ENCODE results near the gene SMARCD3. TPM values are rescaled to one million over a fixed set of nuclear protein-coding genes. Genes with fewer than 3 reads are reported as not detected.

The SMARCD3 gene
- total RNA-seq, 1 experiment from 2014 or later, result 27.8 TPM

DNA sequence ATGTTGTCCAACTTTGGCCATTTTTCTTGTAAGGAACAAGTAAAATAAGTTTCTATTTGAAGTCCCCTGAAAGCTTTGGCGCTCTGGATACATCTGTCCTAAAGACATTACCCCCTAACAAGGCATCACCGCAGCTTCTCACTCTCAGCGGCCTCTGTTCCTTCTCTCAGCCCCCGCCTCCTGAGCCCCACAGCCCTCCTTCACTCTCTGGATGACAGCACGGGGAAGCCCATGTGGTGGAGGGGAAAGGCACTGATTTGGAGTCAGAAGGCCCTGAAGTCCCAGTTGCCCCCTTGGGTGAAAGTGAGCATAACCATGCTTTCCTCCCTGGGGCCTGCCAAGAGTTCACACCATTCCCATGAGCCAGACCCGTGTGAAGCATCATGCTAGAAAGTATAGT lies 42.8 kb downstream of the SMARCD3 start:
- intact Hi-C loops (cut with micrococcal nuclease; ENCODE audit: unreplicated experiment), result no loop called here
- no TSS peak for BruUV-seq (replicated peaks)
- H3K4me3 ChIP-seq (ENCODE audit: low read depth in 2 of 2, low read length in 2 of 2), result no peak overlapping the region
- H3K27ac ChIP-seq (ENCODE audit: low read length), result no peak overlapping the region
- ChIA-PET POLR2A (no interaction called here), CTCF (interaction anchor here (0.6 kb wide), 1 partner anchor 40 kb away, joined by 5 read pairs; no protein-coding TSS in a partner anchor)
- no peaks in the 10 kb centered on the region for H3K9me3 ChIP-seq (ENCODE audit: control insufficient read depth, insufficient read depth, low read depth, low read length)
- H3K27me3 ChIP-seq (ENCODE audit: control insufficient read depth, insufficient read depth, low read length), result 0 out of 2 replicates have a peak, but pooled peaks cover 2% of the 10 kb centered on the region
- H3K36me3 ChIP-seq (ENCODE audit: control insufficient read depth, insufficient read depth, low read length), result no peaks in the 10 kb centered on the region
- ATAC-seq (no peak), DNase-seq (ENCODE audit: low read depth, low spot score) (no peak)
- in situ Hi-C loops (cut with HindIII; ENCODE audit: low pct_unique_long_range_greater_than_20kb, low sequenced_read_pairs), result loop anchor here (5.0 kb wide), 1 partner anchor 38 kb away; the partner anchor contains the start of gene GBX1
- TF ChIP-seq, protein P1, sequence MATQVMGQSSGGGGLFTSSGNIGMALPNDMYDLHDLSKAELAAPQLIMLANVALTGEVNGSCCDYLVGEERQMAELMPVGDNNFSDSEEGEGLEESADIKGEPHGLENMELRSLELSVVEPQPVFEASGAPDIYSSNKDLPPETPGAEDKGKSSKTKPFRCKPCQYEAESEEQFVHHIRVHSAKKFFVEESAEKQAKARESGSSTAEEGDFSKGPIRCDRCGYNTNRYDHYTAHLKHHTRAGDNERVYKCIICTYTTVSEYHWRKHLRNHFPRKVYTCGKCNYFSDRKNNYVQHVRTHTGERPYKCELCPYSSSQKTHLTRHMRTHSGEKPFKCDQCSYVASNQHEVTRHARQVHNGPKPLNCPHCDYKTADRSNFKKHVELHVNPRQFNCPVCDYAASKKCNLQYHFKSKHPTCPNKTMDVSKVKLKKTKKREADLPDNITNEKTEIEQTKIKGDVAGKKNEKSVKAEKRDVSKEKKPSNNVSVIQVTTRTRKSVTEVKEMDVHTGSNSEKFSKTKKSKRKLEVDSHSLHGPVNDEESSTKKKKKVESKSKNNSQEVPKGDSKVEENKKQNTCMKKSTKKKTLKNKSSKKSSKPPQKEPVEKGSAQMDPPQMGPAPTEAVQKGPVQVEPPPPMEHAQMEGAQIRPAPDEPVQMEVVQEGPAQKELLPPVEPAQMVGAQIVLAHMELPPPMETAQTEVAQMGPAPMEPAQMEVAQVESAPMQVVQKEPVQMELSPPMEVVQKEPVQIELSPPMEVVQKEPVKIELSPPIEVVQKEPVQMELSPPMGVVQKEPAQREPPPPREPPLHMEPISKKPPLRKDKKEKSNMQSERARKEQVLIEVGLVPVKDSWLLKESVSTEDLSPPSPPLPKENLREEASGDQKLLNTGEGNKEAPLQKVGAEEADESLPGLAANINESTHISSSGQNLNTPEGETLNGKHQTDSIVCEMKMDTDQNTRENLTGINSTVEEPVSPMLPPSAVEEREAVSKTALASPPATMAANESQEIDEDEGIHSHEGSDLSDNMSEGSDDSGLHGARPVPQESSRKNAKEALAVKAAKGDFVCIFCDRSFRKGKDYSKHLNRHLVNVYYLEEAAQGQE (IDR thresholded peaks at IDR 0.05; ENCODE audit: insufficient read depth in 1 of 2, low read depth in 2 of 2, low read length in 1 of 2), result no peak
- TF ChIP-seq, protein P2, sequence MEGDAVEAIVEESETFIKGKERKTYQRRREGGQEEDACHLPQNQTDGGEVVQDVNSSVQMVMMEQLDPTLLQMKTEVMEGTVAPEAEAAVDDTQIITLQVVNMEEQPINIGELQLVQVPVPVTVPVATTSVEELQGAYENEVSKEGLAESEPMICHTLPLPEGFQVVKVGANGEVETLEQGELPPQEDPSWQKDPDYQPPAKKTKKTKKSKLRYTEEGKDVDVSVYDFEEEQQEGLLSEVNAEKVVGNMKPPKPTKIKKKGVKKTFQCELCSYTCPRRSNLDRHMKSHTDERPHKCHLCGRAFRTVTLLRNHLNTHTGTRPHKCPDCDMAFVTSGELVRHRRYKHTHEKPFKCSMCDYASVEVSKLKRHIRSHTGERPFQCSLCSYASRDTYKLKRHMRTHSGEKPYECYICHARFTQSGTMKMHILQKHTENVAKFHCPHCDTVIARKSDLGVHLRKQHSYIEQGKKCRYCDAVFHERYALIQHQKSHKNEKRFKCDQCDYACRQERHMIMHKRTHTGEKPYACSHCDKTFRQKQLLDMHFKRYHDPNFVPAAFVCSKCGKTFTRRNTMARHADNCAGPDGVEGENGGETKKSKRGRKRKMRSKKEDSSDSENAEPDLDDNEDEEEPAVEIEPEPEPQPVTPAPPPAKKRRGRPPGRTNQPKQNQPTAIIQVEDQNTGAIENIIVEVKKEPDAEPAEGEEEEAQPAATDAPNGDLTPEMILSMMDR (IDR thresholded peaks at IDR 0.05), result no peak
- no peak for TF ChIP-seq POLR2AphosphoS5 (IDR thresholded peaks at IDR 0.05; ENCODE audit: low read depth, low read length)
- TF ChIP-seq TCF7L2 (IDR thresholded peaks at IDR 0.05; ENCODE audit: low read depth, low read length), result no peak
- TF ChIP-seq SIN3A (IDR thresholded peaks at IDR 0.05; ENCODE audit: borderline replicate concordance, insufficient read depth, low read depth, low read length), result no peak
- H3K4me1 ChIP-seq (ENCODE audit: control insufficient read depth, insufficient read depth, low read length), result no peaks in the 10 kb centered on the region

GRCh38 chr7:151204383-151205032 lies 44.0 kb downstream of the SMARCD3 start:
- no TSS peak for BruUV-seq (replicated peaks)
- no peak for ATAC-seq
- H3K4me3 ChIP-seq (ENCODE audit: low read depth in 2 of 2, low read length in 2 of 2), result no peak overlapping the region
- TF ChIP-seq SIN3A (IDR thresholded peaks at IDR 0.05; ENCODE audit: borderline replicate concordance, insufficient read depth, low read depth, low read length), result no peak
- TF ChIP-seq POLR2AphosphoS5 (IDR thresholded peaks at IDR 0.05; ENCODE audit: low read depth, low read length), result no peak
- TF ChIP-seq, protein P2 (IDR thresholded peaks at IDR 0.05), result no peak
- TF ChIP-seq, protein P1 (IDR thresholded peaks at IDR 0.05; ENCODE audit: insufficient read depth in 1 of 2, low read depth in 2 of 2, low read length in 1 of 2), result no peak
- TF ChIP-seq TCF7L2 (IDR thresholded peaks at IDR 0.05; ENCODE audit: low read depth, low read length), result no peak
- no peak overlapping the region for H3K27ac ChIP-seq (ENCODE audit: low read length)
- no peaks in the 10 kb centered on the region for H3K9me3 ChIP-seq (ENCODE audit: control insufficient read depth, insufficient read depth, low read depth, low read length)
- no peak for DNase-seq (ENCODE audit: low read depth, low spot score)
- 0 out of 2 replicates have a peak, but pooled peaks cover 2% of the 10 kb centered on the region for H3K27me3 ChIP-seq (ENCODE audit: control insufficient read depth, insufficient read depth, low read length)
- in situ Hi-C loops (cut with HindIII; ENCODE audit: low pct_unique_long_range_greater_than_20kb, low sequenced_read_pairs) (loop anchor here (5.0 kb wide), 1 partner anchor 37 kb away; the partner anchor contains the start of gene GBX1), intact Hi-C loops (cut with micrococcal nuclease; ENCODE audit: unreplicated experiment) (no loop called here)
- POLR2A ChIA-PET, result no interaction called here
- CTCF ChIA-PET, result no interaction called here
- H3K4me1 ChIP-seq (ENCODE audit: control insufficient read depth, insufficient read depth, low read length), result no peaks in the 10 kb centered on the region
- H3K36me3 ChIP-seq (ENCODE audit: control insufficient read depth, insufficient read depth, low read length), result no peaks in the 10 kb centered on the region

Measured in Panc1 (cell line).